PC-3 (cell line): ENCODE measurements around the gene POU2AF2.

Source experiments
- CTCF ChIP-seq: fragments of 300-600 bp; sonication (generic); conservative IDR thresholded peaks from 2 replicates; pipeline ENCODE4 v1.5.1; 2017; ENCODE audit warnings: antibody characterized with exemption, low read depth, mild to moderate bottlenecking, low read length
- EZH2 ChIP-seq: fragments of 300-600 bp; sonication (generic); IDR thresholded peaks from one replicate; pipeline ENCODE4 v1.6.1; 2017; ENCODE audit warnings: antibody characterized with exemption, mild to moderate bottlenecking, low read length; ENCODE audit not compliant: unreplicated experiment
- EZH2phosphoT487 ChIP-seq: fragments of 300-600 bp; sonication (generic); IDR thresholded peaks from 2 replicates; pipeline ENCODE4 v1.6.1; 2018; ENCODE audit warnings: mild to moderate bottlenecking, antibody characterized with exemption, low read length, borderline replicate concordance

GRCh38 chr11:111269146-111269868 lies 23.8 kb downstream of the POU2AF2 start:
- no peak for TF ChIP-seq CTCF
- TF ChIP-seq EZH2, result no peak
- no peak for TF ChIP-seq EZH2phosphoT487
